ENCODE measurements around the gene DDX54.

GRCh38 chr12:113197518-113198077 is 12.3 kb upstream of the DDX54 start:
- TF ChIP-seq POLR2A (IDR thresholded peaks at IDR 0.05), result no peak
- no peak for TF ChIP-seq CTCF (IDR thresholded peaks at IDR 0.05)

Data from body of pancreas (tissue), 4 donors.